MM.1S (cell line): ENCODE measurements around the gene TMC1.

ENCODE experiments used
- DNase-seq: peaks from one replicate; pipeline ENCODE4 v3.0.0-alpha.2; 2015
- H2AFZ ChIP-seq: fragments of 300-600 bp; sonication (generic); 2 replicates; pipeline ENCODE4 v1.6.0; 2016; ENCODE audit warnings: antibody characterized with exemption, low read length
- H3F3A ChIP-seq: fragments of 300-600 bp; sonication (generic); 2 replicates; pipeline ENCODE4 v1.6.1; 2016; ENCODE audit warnings: mild to moderate bottlenecking, antibody characterized with exemption, low read length, moderate library complexity, mixed read lengths; ENCODE audit not compliant: insufficient read depth
- H3K27ac ChIP-seq: fragments of 300-600 bp; sonication (generic); 2 replicates; pipeline ENCODE4 v1.5.1; 2016; ENCODE audit warnings: mild to moderate bottlenecking, low read length
- H3K27me3 ChIP-seq: fragments of 300-600 bp; sonication (generic); replicated peaks from 2 replicates; pipeline ENCODE4 v1.6.0; 2016; ENCODE audit warnings: low read length; ENCODE audit not compliant: insufficient read depth
- H3K36me3 ChIP-seq: fragments of 300-600 bp; sonication (generic); replicated peaks from 2 replicates; pipeline ENCODE4 v1.6.1; 2016; ENCODE audit warnings: mild to moderate bottlenecking, low read length, mixed read lengths; ENCODE audit not compliant: insufficient read depth
- H3K4me1 ChIP-seq: fragments of 300-600 bp; sonication (generic); 2 replicates; pipeline ENCODE4 v1.6.1; 2016; ENCODE audit warnings: low read length, mixed read lengths
- H3K4me2 ChIP-seq: fragments of 300-600 bp; sonication (generic); 2 replicates; pipeline ENCODE4 v1.6.0; 2016; ENCODE audit warnings: low read depth, low read length
- H3K4me3 ChIP-seq: fragments of 300-600 bp; sonication (generic); 2 replicates; pipeline ENCODE4 v1.5.1; 2016; ENCODE audit warnings: low read length, mixed read lengths
- H3K79me2 ChIP-seq: fragments of 300-600 bp; sonication (generic); 2 replicates; pipeline ENCODE4 v1.6.1; 2016; ENCODE audit warnings: mixed run types, low read length, mixed read lengths
- H3K9ac ChIP-seq: fragments of 300-600 bp; sonication (generic); 2 replicates; pipeline ENCODE4 v1.6.1; 2016; ENCODE audit warnings: low read length, mixed read lengths
- H3K9me2 ChIP-seq: fragments of 300-600 bp; sonication (generic); replicated peaks from 2 replicates; pipeline ENCODE4 v1.6.1; 2016; ENCODE audit warnings: mild to moderate bottlenecking, low read length, mixed read lengths; ENCODE audit not compliant: insufficient read depth
- H3K9me3 ChIP-seq: fragments of 300-600 bp; sonication (generic); replicated peaks from 2 replicates; pipeline ENCODE4 v1.6.1; 2016; ENCODE audit warnings: mild to moderate bottlenecking, low read length, mixed read lengths; ENCODE audit not compliant: insufficient read depth
- H4K20me1 ChIP-seq: fragments of 300-600 bp; sonication (generic); 2 replicates; pipeline ENCODE4 v1.6.1; 2016; ENCODE audit warnings: mild to moderate bottlenecking, low read length, moderate library complexity, mixed read lengths; ENCODE audit not compliant: insufficient read depth
- CTCF ChIP-seq: fragments of 300-600 bp; sonication (generic); IDR thresholded peaks from 2 replicates; pipeline ENCODE4 v1.5.1; 2016; ENCODE audit warnings: antibody characterized with exemption, low read length, mixed read lengths
- EZH2 ChIP-seq: fragments of 300-600 bp; sonication (generic); optimal IDR thresholded peaks from 2 replicates; pipeline ENCODE3; 2017; ENCODE audit warnings: low read depth, mild to moderate bottlenecking, antibody characterized with exemption, low read length, mixed read lengths
- EZH2phosphoT487 ChIP-seq: fragments of 300-600 bp; sonication (generic); IDR thresholded peaks from 2 replicates; pipeline ENCODE4 v1.6.1; 2018; ENCODE audit warnings: antibody characterized with exemption, low read length

Gene TMC1

DNA sequence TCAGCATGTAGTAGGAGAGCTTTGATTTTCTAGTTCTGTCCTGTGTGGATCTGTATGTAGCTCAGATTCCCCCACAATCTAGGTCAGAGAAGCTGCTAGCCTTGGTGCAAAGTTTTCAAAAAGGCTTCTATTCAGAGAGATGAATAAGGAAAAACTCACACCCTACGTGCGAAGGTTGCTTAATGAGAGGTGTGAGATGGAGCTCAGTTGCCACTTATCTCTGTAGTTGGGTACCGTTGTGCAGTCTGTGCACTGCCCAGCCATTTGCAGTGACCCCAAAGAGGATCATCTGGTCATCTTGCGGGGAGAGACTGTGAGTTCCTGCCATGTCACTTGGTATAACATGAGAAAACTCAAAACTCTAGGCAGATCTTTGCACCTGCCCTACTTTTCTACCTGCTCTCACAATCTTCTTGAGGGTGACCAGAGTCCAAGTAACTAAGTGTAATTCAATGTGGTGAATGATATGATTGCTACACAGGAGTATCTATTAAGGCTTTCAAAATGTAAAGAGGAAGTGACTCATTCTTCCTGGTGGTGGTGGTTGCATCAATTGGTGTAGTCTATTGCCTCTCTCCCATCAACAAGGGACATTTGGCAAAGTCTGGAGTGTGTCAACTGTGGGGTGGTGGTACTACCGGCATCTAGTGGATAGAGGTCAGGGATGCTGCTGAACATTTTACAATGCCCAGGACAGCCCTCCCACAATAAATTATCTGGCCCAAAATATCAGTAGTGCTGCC lies 65.2 kb downstream of the TMC1 start:
- Histone ChIP-seq H3K79me2 (no peaks in the 10 kb centered on the region), H3K9ac (no peak overlapping the region), H3K36me3 (no peaks in the 10 kb centered on the region), H3K27ac (no peak overlapping the region), H2AFZ (no peak overlapping the region), H3K4me2 (no peak overlapping the region), H3F3A (no peaks in the 10 kb centered on the region), H3K9me3 (no peaks in the 10 kb centered on the region), H3K9me2 (no peaks in the 10 kb centered on the region), H4K20me1 (no peaks in the 10 kb centered on the region), H3K27me3 (no peaks in the 10 kb centered on the region), H3K4me3 (no peak overlapping the region), H3K4me1 (no peaks in the 10 kb centered on the region)
- no peak for DNase-seq
- TF ChIP-seq EZH2phosphoT487: no peak
- TF ChIP-seq CTCF: no peak
- no peak for TF ChIP-seq EZH2

DNA sequence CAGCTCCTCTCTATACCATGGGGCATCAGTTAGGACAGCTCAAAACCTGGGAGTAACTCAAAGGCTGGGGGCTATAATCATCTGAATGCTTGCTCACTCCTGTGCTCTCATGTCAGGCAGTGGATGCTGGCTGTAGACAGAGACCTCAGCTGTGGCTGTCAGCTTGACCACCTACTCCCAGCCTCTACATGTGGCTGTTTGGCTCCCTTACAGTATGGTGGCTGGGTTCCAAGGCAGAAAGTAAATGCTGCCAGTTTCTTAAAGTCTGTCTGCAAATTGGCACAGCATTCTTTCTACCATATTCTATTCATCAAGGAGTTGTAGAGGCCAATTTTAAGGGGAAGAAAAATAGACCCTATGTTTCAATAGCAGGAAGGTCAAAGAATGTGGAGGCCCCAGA lies 66.9 kb downstream of the TMC1 start:
- H3K9me3 ChIP-seq: no peaks in the 10 kb centered on the region
- H3K9ac ChIP-seq: no peak overlapping the region
- no peak overlapping the region for H3K4me2 ChIP-seq
- no peaks in the 10 kb centered on the region for H4K20me1 ChIP-seq
- no peaks in the 10 kb centered on the region for H3K36me3 ChIP-seq
- H3K27me3 ChIP-seq: no peaks in the 10 kb centered on the region
- H3F3A ChIP-seq: no peaks in the 10 kb centered on the region
- DNase-seq: no peak
- no peaks in the 10 kb centered on the region for H3K9me2 ChIP-seq
- H3K79me2 ChIP-seq: no peaks in the 10 kb centered on the region
- no peak for TF ChIP-seq EZH2phosphoT487
- no peak for TF ChIP-seq EZH2
- no peak for TF ChIP-seq CTCF
- no peak overlapping the region for H3K27ac ChIP-seq
- no peak overlapping the region for H3K4me3 ChIP-seq
- no peaks in the 10 kb centered on the region for H3K4me1 ChIP-seq
- no peak overlapping the region for H2AFZ ChIP-seq

DNA sequence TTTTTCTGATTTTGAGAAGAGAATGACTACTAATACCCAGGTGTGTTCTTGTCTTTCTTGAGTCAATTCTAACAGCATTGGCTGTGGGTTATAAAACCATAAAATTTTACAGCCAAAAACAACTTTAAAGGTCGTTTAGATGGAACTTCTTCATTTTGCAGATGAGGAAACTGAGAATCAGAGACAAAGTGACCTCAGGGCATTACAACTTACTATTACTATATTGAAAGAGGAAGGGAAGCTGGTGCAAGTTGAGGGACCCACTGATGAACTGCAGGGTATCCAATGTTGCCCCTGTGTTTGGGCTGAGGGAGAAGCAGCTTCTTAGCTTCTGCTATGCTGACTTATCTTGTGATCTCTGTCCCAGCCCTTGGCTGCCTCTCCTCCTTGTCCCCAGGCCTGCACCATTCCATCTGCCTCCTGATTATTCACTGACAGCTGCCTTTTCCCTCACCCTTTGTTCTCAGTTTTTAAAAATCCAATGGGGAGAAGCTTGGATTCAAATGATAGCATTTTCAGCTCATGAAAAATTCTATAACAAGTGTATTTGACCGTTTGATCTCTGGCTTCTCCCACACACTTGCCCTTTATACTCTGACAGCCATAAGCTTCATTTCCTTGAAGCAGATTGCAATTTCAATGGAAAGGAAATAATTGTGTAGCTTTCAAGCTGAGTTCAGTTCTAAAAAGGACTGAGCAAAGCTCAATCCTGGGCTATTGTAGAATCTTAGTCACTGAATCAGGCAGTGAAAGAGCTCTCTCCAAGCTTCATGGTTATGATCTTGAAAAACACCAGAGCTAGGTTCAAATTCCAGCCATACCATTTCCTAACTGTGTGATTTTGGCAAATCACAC lies 68.5 kb downstream of the TMC1 start:
- no peak for DNase-seq
- Histone ChIP-seq H3K9ac (no peak overlapping the region), H4K20me1 (no peaks in the 10 kb centered on the region), H3K36me3 (no peaks in the 10 kb centered on the region), H3K27me3 (no peaks in the 10 kb centered on the region), H2AFZ (no peak overlapping the region), H3K4me3 (no peak overlapping the region), H3K9me3 (no peaks in the 10 kb centered on the region), H3K27ac (no peak overlapping the region), H3F3A (no peaks in the 10 kb centered on the region), H3K4me2 (no peak overlapping the region), H3K9me2 (no peaks in the 10 kb centered on the region), H3K79me2 (no peaks in the 10 kb centered on the region), H3K4me1 (no peaks in the 10 kb centered on the region)
- TF ChIP-seq EZH2 (no peak), CTCF (no peak), EZH2phosphoT487 (no peak)
